HG03558 (cell line): Measurements from ENCODE around the gene RIMBP3B.
"Not testable (repeated sequence)": the region's sequence is repeated elsewhere in the genome, so short reads cannot be mapped to it uniquely, and the experiment has no call there.

Source experiments
- ATAC-seq: cut with Tn5 transposase; IDR thresholded peaks from one replicate; pipeline ENCODE4 v1.9.1; 2021; ENCODE audit warnings: moderate number of reproducible peaks; ENCODE audit not compliant: unreplicated experiment; ENCODE audit errors: extremely low read depth

The RIMBP3B gene

DNA sequence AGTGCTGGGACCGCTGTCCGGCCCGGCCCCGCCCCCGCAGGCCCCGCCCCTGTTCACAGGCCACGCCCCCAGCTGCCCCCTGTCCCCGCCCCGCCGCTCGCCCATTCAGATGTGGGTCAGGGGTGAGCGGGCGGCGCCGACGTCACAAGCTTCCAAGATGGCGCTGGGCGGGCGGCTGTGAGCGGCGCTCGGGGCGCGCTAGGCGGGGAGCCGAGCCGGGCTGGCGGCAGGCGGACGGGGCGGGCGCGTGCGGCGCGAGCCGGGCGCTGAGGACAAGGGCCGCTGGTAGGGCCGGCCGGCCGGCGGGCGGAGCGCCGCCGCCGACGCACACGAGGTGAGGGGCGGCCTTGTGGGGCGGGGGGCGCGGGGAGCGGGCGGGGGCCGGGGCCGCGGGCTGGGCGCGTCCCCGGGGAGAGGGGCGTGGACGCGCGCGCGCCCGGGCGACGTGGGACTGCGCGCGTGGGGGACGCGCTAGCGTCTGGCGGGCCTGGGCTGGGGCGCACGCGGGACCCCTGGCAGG is 33.7 kb downstream of the RIMBP3B start, which contains the start of gene HIC2:
HIC2 (plus strand) TSS at position 145 of the 520 bp plus-strand sequence. CDS start 25,461 bp downstream, outside the sequence.
- not testable (repeated sequence) for ATAC-seq

DNA sequence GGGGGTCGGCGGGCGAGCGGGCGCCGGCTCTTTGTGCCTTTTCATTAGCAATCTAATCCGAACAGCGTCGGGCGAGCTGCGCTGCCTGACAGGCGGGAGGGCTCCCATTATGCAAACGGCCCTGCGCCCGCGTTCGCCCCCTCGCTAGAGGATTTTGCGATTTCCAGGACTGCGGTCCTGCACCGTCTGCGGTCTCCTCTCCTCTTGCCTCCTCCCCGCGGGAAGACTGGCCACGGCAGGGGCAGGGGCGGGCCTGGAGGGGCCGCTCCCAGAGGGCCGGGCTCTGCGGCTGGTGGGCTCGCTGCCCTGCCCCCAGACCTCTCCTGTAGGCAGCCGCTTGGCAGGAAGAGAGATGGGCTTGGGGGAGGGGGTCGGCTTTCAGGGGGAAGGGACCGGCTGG is 34.3 kb downstream of the RIMBP3B start:
- not testable (repeated sequence) for ATAC-seq

DNA sequence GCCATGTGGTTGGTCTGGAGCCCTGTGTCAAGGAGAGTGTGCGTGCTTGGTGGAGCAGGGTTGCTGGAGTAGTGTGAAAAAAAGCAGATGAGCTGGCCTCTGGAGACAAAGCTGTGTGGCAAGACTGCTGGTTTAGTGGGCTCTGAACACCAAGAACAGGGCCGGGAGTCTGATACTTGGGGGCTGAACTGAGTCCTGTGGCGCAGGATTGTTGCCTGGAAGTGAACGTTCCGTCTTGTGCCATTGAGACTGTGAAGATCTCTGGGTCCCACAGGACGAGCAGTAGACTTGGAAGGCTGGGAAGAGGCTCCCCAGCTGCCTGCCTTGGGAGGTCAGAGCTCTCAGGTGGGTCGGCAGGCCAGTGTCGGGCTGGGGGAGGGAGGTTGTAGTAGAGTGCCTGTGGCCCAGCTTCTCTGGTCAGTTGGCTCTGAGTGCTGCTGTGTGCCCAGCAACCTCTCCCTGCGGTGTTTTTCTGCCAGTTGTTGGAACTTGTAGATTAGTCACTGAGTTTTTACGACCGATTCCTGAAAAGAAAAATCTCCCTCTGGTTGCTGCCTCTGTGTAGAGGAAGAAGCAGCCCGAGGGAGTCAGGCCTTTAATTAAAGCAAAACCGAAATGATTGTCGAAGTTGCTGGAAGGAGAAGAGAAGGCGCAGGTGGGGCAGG is 35.6 kb downstream of the RIMBP3B start:
- ATAC-seq, result not testable (repeated sequence)

DNA sequence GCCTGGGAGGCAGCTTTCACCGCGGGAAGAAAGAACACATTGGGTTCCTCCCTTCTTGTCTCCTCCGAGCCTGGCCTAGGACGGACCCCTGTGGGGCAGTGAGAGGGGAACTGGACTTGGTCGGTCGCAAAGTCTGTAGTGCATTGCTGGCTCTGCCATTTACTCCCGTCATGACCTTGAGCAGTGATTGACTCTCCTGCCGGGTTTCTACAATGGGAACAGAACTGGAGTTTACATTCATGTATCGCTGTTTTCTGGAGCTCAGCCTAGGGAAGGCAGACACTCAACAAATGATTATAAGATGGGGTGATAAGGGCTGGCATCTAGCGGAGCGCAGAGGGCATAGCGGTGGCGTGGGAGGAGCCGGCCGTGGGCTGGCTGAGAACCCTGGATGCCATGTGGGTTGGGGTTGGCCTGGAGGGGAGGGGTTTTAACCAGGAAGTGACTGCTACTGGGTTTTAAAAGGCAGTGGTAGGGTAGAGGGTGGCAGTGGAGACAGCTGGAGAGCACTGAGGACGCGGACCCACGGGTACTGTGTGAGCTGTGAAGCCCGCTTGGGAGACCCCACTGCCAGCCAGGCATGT is 36.7 kb downstream of the RIMBP3B start:
- not testable (repeated sequence) for ATAC-seq

DNA sequence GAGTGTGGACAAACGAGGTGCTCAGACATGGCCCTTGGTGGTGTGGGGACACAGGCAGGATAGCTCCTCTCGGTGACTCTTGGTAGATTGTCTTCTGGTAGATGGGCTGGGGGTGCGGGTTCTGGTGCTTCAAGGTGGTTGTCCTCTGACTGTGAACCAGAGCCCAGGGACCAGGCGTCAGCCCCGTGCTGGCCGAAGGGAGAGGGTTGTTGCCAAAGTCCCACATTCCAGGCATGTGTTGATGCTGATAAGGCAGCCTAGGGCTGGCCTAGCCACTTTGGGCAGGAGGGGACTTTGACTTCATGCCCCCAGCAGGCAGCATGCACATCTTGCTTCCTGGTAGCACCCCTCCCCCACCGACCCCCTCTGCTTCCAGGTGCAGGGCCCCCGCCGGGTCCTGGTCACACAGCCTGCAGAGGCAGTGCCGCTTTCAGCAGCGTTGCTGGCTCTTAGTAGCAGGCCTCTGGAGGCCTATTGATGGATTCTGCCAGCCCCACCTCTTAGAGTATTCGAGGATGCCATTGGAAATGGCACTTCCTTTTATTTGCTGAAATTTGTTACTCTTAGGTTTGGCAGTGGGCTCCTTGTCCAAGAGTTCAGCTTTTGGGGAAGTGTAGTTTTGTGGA is 40.6 kb downstream of the RIMBP3B start:
- ATAC-seq, result not testable (repeated sequence)

DNA sequence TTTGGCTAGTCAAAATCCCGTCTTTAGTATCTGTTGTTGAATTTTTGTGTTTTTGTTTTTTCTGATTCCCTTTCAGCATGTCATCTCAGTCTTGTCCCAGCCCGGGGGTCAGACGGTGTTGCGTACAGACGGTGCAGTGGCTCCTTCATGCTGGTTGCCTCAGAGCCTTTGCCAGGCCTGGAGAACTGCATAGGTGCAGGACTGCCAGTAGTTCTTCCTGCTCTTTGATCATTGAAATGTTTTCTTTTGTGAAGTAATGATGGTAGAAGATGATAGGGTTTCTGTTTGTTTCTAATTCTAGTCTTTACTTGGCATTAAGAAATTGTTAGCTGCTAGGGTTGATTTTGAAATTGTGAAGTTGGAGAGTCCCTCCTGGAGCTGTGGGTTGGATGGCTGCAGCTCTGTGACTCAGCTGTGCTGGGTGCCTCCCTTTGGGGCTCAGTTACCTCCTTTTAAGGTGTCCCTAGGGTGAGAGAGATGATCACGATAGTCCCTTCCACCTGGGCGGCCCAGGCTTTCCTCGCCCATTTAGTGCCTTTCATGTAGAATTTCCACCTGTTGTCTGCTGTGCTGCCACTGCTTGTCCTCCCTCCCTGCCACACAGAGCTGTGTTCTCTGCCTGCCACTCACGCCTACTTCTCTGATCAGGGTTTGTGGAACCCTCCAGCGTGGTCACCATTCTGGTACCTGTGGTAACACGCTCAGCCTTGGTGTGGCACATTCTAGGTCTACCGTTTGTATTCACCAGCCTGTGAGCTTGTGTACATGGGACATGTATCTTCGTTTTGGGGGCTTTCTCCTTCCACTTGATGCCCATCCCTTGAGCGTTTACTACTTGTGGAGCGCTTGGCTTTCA is 51.1 kb downstream of the RIMBP3B start:
- ATAC-seq, result not testable (repeated sequence)

DNA sequence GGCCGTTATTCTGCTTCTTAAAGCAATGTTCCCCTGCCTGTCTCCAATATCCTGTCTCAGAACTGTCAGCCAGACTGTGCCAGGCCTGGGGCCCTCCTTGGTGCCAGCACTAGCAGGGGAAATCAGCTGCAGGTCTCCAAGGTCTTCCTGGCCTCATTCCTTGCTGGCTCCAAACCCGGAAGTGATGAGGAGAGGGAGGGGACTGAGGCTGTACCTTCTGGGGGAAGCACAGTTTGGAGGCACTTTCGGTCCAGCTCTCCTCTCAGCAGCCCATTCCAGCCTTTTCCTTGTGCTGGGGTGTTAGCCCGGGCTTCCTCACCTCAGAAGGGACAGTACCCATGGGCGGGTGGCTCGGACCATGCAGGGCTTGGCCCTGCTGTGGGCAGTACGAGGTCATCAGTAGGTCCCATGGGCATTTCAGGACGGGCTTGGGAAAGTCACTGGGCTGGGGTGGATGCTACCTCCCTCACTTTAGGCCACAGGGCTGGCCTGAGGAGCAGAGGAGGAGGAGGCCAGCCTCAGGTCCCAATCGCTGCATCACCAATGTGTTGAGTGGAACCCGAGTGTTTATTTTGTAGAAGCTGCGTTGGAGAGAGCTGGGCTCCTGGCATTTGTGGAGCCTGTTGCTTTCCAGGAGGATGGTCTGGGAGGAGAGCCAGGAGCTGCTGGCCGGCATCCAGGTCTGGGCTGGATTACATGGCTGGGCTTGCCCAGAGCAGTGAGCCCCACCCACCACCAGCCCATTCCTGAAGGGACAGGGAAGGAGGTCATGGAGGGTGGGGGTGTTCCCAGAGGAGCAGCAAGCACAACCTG is 52.7 kb downstream of the RIMBP3B start:
- ATAC-seq, result not testable (repeated sequence)

DNA sequence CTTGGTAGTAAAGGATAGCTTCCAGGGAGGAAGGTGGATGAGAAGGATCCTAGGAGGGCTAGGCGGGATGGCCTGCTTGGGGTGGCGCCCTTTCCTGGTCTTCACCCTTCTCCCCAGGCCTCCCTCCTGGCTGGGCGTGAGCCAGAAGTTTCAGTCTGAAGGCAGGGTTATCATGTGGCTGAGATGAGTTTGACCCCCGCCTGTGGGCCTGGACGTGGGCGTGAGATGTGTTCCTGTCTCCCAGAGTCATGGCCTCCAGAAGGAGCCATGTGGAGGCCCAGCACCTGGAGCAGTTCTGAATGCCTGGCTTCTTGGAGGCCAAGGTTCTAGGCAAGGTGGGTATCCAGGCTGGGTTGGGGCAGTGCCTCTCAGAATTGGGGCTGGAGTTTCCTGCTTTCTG is 54.5 kb downstream of the RIMBP3B start:
- not testable (repeated sequence) for ATAC-seq
